PC-9 (cell line): ENCODE measurements around the gene CCDC87.

ENCODE experiments used
- CTCF ChIP-seq: fragments of 200-600 bp; sonication (generic); conservative IDR thresholded peaks from 2 replicates; pipeline ENCODE4 v1.6.1; 2017; ENCODE audit warnings: mixed run types, antibody characterized with exemption, mild to moderate bottlenecking, moderate library complexity
- EZH2 ChIP-seq: fragments of 200-600 bp; sonication (generic); IDR thresholded peaks from 2 replicates; pipeline ENCODE4 v1.8.0; 2017; ENCODE audit warnings: antibody characterized with exemption, low read depth

DNA sequence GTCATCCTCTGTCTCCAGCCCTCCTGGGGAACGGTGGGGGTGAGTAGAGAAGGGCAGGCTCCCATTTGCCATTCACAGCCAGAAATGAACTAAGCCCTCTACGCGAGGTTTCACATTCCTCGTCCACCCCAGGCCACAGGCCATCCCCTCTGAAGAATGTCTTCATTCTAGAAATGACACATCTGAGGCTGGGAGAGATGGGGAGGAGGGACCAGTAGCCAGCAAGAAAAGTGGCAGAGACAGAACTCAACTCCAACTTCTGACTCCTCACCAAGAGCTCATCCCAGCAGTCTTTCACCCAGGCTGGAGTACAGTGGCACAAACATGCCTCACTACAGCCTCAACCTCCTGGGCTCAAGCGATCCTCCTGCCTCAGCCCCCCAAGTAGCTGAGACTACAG is 27.9 kb downstream of the CCDC87 start:
- TF ChIP-seq CTCF (no peak), EZH2 (no peak)
